H1 (cell line): ENCODE data around the gene CHST11. TPM values are rescaled to one million over a fixed set of nuclear protein-coding genes. Genes with fewer than 3 reads are reported as not detected.

Source experiments
- CTCF ChIA-PET: fragments of 300-600 bp; sonication (Branson Sonifier 250); formaldehyde crosslinking; loops from one replicate; lab custom pipeline; 2021; ENCODE audit not compliant: partially characterized antibody; lab: Charles Lee
- POLR2A ChIA-PET: fragments of 300-600 bp; sonication (Branson Sonifier 250); formaldehyde crosslinking; loops from one replicate; lab custom pipeline; 2021; ENCODE audit warnings: inconsistent platforms; ENCODE audit not compliant: partially characterized antibody; lab: Charles Lee
- DNase-seq, 2 experiments: peaks; one replicate each; pipeline versions ENCODE4 v3.0.0 to v3.0.0-alpha.2; 2010 to 2022; ENCODE audit warnings: low spot score in 2 of 2, low read depth in 1 of 2, mixed read lengths in 1 of 2
- FAIRE-seq: peaks from 2 replicates; lab custom pipeline; 2011; peaks lifted over from hg19 to GRCh38; lab: Jason Lieb, UNC
- H2AFZ ChIP-seq: 2 replicates; pipeline ENCODE4 v1.8.1; 2012; ENCODE audit warnings: low read length, inconsistent platforms
- H2AK5ac ChIP-seq: 2 replicates; pipeline ENCODE4 v1.6.1; 2013; ENCODE audit warnings: low read depth, low read length
- H2BK120ac ChIP-seq: replicated peaks from 2 replicates; pipeline ENCODE3; 2013; ENCODE audit warnings: low read depth, low read length, inconsistent platforms
- H2BK12ac ChIP-seq: 2 replicates; pipeline ENCODE4 v1.6.1; 2013; ENCODE audit warnings: low read depth, low read length
- H2BK15ac ChIP-seq: 2 replicates; pipeline ENCODE4 v1.6.1; 2013; ENCODE audit warnings: low read length
- H2BK20ac ChIP-seq: 2 replicates; pipeline ENCODE4 v1.6.1; 2013; ENCODE audit warnings: low read length
- H2BK5ac ChIP-seq: 2 replicates; pipeline ENCODE4 v1.6.1; 2013; ENCODE audit warnings: low read depth, low read length
- H3K14ac ChIP-seq: 2 replicates; pipeline ENCODE4 v1.6.1; 2013; ENCODE audit warnings: inconsistent platforms; ENCODE audit not compliant: insufficient read length
- H3K18ac ChIP-seq: 2 replicates; pipeline ENCODE4 v1.6.1; 2013; ENCODE audit warnings: low read length; ENCODE audit errors: extremely low read depth
- H3K23ac ChIP-seq: 2 replicates; pipeline ENCODE4 v1.6.1; 2013; ENCODE audit warnings: inconsistent platforms; ENCODE audit not compliant: insufficient read length
- H3K23me2 ChIP-seq: 2 replicates; pipeline ENCODE4 v1.6.1; 2013; ENCODE audit warnings: low read depth, low read length
- H3K27ac ChIP-seq: 2 replicates; pipeline ENCODE4 v1.6.1; 2011; ENCODE audit warnings: low read depth, low read length, inconsistent platforms
- H3K27me3 ChIP-seq, 4 experiments: replicated peaks in 1 of 4; 1 replicate in 1 of 4; 2 replicates in 3 of 4; pipeline versions ENCODE4 v1.6.1 to v1.8.1; 2011 to 2013; ENCODE audit warnings: low read length in 3 of 4, mild to moderate bottlenecking in 3 of 4, inconsistent platforms in 2 of 4, mixed read lengths in 2 of 4, moderate library complexity in 1 of 4; ENCODE audit not compliant: control insufficient read depth in 3 of 4, insufficient read depth in 3 of 4; ENCODE audit errors: extremely low read depth in 1 of 4
- H3K36me3 ChIP-seq, 4 experiments: 2 replicates each; pipeline versions ENCODE4 v1.6.1 to v1.8.1; 2011 to 2013; ENCODE audit warnings: mild to moderate bottlenecking in 4 of 4, low read length in 3 of 4, moderate library complexity in 2 of 4, control low read depth in 1 of 4, inconsistent platforms in 1 of 4; ENCODE audit not compliant: insufficient read depth in 4 of 4, control insufficient read depth in 2 of 4
- H3K4ac ChIP-seq: replicated peaks from 2 replicates; pipeline ENCODE3; 2013; ENCODE audit warnings: low read length, low read depth, mixed read lengths, inconsistent platforms; ENCODE audit not compliant: insufficient read length
- H3K4me1 ChIP-seq, 4 experiments: replicated peaks in 1 of 4; 1 replicate in 1 of 4; 2 replicates in 3 of 4; pipeline versions ENCODE4 v1.6.1 to v1.8.1; 2011 to 2013; ENCODE audit warnings: low read length in 3 of 4, inconsistent platforms in 2 of 4, mixed read lengths in 1 of 4; ENCODE audit not compliant: insufficient read depth in 4 of 4, control insufficient read depth in 3 of 4
- H3K4me2 ChIP-seq, 2 experiments: 2 replicates each; pipeline versions ENCODE4 v1.6.1 to v1.8.1; 2011 to 2013; ENCODE audit warnings: low read depth in 2 of 2, low read length in 2 of 2, control low read depth in 1 of 2, inconsistent platforms in 1 of 2, mild to moderate bottlenecking in 1 of 2; ENCODE audit not compliant: insufficient read depth in 1 of 2
- H3K4me3 ChIP-seq, 4 experiments: fragments of 200-600, 300-600 bp in 1 of 4; sonication (generic), shearing (Covaris generic), sonication (Bioruptor Twin) in 1 of 4; 2 replicates each; pipeline versions ENCODE4 v1.5.1 to v1.8.1; 2011 to 2016; ENCODE audit warnings: low read length in 4 of 4, low read depth in 3 of 4, control low read depth in 2 of 4, inconsistent platforms in 2 of 4, mild to moderate bottlenecking in 2 of 4, mixed read lengths in 1 of 4, moderate library complexity in 1 of 4; ENCODE audit not compliant: insufficient read depth in 2 of 4; ENCODE audit errors: extremely low read depth in 1 of 4
- H3K56ac ChIP-seq: replicated peaks from 2 replicates; pipeline ENCODE3; 2013; ENCODE audit warnings: low read depth, mild to moderate bottlenecking, mixed read lengths, low read length, inconsistent platforms; ENCODE audit not compliant: insufficient read length
- H3K79me1 ChIP-seq: 2 replicates; pipeline ENCODE4 v1.6.1; 2013; ENCODE audit warnings: low read depth, low read length, control low read depth
- H3K79me2 ChIP-seq, 2 experiments: 2 replicates each; pipeline versions ENCODE4 v1.6.1 to v1.8.1; 2012 to 2013; ENCODE audit warnings: low read length in 2 of 2, mild to moderate bottlenecking in 2 of 2, inconsistent platforms in 1 of 2; ENCODE audit not compliant: insufficient read depth in 2 of 2, control insufficient read depth in 1 of 2
- H3K9ac ChIP-seq, 4 experiments: replicated peaks in 1 of 4; 1 replicate in 1 of 4; 2 replicates in 3 of 4; pipeline versions ENCODE4 v1.6.1 to v1.8.1; 2011 to 2013; ENCODE audit warnings: low read depth in 3 of 4, low read length in 3 of 4, control low read depth in 2 of 4, mild to moderate bottlenecking in 2 of 4, moderate library complexity in 2 of 4, inconsistent platforms in 1 of 4; ENCODE audit errors: extremely low read depth in 1 of 4
- H3K9me3 ChIP-seq, 2 experiments: 2 replicates each; pipeline versions ENCODE4 v1.6.1 to v1.8.1; 2012 to 2013; ENCODE audit warnings: mild to moderate bottlenecking in 2 of 2, moderate library complexity in 2 of 2, control low read depth in 1 of 2, inconsistent platforms in 1 of 2, low read depth in 1 of 2, low read length in 1 of 2, mixed read lengths in 1 of 2; ENCODE audit not compliant: insufficient read depth in 2 of 2
- H4K20me1 ChIP-seq, 2 experiments: replicated peaks in 1 of 2; 2 replicates each; pipeline versions ENCODE3 to v1.8.1; 2011 to 2013; ENCODE audit warnings: inconsistent platforms in 2 of 2, low read length in 2 of 2, mild to moderate bottlenecking in 1 of 2; ENCODE audit not compliant: insufficient read depth in 2 of 2, control insufficient read depth in 1 of 2
- H4K5ac ChIP-seq: 2 replicates; pipeline ENCODE4 v1.6.1; 2013; ENCODE audit warnings: low read length, low read depth, mixed read lengths, inconsistent platforms; ENCODE audit not compliant: insufficient read length
- H4K8ac ChIP-seq: 2 replicates; pipeline ENCODE4 v1.8.0; 2013; ENCODE audit warnings: mild to moderate bottlenecking, moderate library complexity, low read length, inconsistent platforms; ENCODE audit not compliant: insufficient read depth; ENCODE audit errors: extremely low read depth
- H4K91ac ChIP-seq: replicated peaks from 2 replicates; pipeline ENCODE3; 2013; ENCODE audit warnings: low read length, mixed read lengths, inconsistent platforms; ENCODE audit not compliant: insufficient read length
- ASH2L ChIP-seq: fragments of 200-600, 300-600 bp; sonication (generic); IDR thresholded peaks from one replicate; pipeline ENCODE4 v1.7.1; 2017; ENCODE audit warnings: low read length
- CHD1 ChIP-seq: IDR thresholded peaks from 2 replicates; pipeline ENCODE4 v1.6.1; 2012; ENCODE audit warnings: low read depth, low read length, improper control_type of control experiment
- KDM5A ChIP-seq: fragments of 200-600 bp; IDR thresholded peaks from 2 replicates; pipeline ENCODE4 v1.7.1; 2012; ENCODE audit warnings: mild to moderate bottlenecking, low read length, inconsistent platforms, mixed read lengths
- POU5F1 ChIP-seq: IDR thresholded peaks from 2 replicates; pipeline ENCODE4 v1.6.1; 2011; ENCODE audit warnings: low read depth, mild to moderate bottlenecking, low read length, moderate library complexity
- SP4 ChIP-seq: IDR thresholded peaks from 2 replicates; pipeline ENCODE4 v1.6.1; 2012; ENCODE audit warnings: low read length, inconsistent platforms
- SUZ12 ChIP-seq: fragments of 200-600 bp; sonication (generic); IDR thresholded peaks from 2 replicates; pipeline ENCODE4 v1.6.1; 2012; ENCODE audit warnings: mild to moderate bottlenecking, inconsistent platforms, low read length, moderate library complexity, mixed read lengths
- WGBS, 2 experiments: shearing (Covaris generic) in 1 of 2; methylation state at CpG; one replicate each; pipeline versions ENCODE4 v1.1.6 to v1.1.7; 2013 to 2015; ENCODE audit warnings: low lambda C conversion rate in 2 of 2, mixed read lengths in 2 of 2, inconsistent platforms in 1 of 2, low coverage in 1 of 2, missing lambda C conversion rate in 1 of 2; ENCODE audit not compliant: insufficient replicate concordance in 2 of 2, insufficient coverage in 1 of 2, insufficient read length in 1 of 2; ENCODE audit errors: extremely low coverage in 1 of 2, missing lambda C conversion rate in 1 of 2; 5-methylcytosine and 5-hydroxymethylcytosine counted together
- polyA plus RNA-seq, 7 experiments: library from polyadenylated mRNA; depleted of rRNA in 3 of 7; stranded (reverse) in 5 of 7; unstranded in 2 of 7; fragments of >200 nt in 5 of 7; fragments of 200-250 nt in 2 of 7; gene quantifications; 1 replicate in 5 of 7; 2 replicates in 1 of 7; 4 replicates in 1 of 7; pipeline versions ENCODE4 v1.2.1 to v1.2.3, GENCODE V29; 2011 to 2013; ENCODE audit warnings: missing spikeins in 2 of 7, mixed read lengths in 2 of 7
- total RNA-seq: library from RNA; stranded (reverse); fragmentation: NEBNext Ultra II Directional; extraction: Animal tissue kit (Norgen Biotek cat#: 25700); gene quantifications from 2 replicates; pipeline ENCODE4 v1.2.1, GENCODE V29; 2021

The CHST11 gene
- total and polyA plus RNA-seq, 2 of the 8 experiments (the other 6 are each of a cell fraction or from before 2014, with no cell fraction given): 14.4 to 20.8 TPM

DNA sequence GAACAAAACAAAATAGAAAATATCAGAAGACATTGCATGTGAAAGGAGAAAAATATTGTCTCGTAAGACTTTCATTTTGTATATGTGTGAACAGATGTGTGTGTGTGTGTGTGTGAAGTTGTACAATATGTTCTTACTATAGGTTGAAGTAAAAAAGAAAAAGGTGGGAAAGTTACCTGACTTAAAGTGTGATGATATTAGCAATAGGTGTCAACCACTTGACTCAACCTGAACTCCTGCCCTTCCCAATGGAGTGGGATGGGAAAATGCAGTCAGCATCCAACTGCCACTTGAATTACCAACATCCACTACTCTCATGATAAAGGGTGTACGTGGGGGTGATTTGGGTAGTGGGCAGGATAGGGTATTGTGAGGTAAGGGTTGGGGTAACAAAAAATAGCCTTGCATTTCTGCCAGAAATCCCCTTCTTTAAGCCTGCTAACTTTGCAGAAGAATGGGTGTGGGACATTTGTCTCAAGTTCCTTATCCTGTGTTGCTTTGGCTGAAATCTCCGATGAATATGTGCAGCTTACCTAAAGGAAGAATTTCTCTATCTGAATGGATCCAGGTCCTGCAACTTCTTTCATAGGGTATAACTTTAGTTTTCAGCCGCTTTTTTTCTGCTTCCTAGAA is 181.6 kb downstream of the CHST11 start:
- WGBS, 2 experiments: 90% methylated on average over 4 of the region's 4 CpGs; no CpG with 5 or more reads in 1 of the 2 experiments
- H3K27me3 ChIP-seq: no peaks in the 10 kb centered on the region
- H2BK120ac ChIP-seq: no peak overlapping the region
- H3K14ac ChIP-seq: no peak overlapping the region
- H3K4me3 ChIP-seq: no peak overlapping the region
- no peak overlapping the region for H3K23ac ChIP-seq
- H2BK12ac ChIP-seq: no peak overlapping the region
- DNase-seq (no peak), FAIRE-seq (no peak)
- H3K79me2 ChIP-seq: no peaks in the 10 kb centered on the region
- H3K27ac ChIP-seq: no peak overlapping the region
- H3K9ac ChIP-seq: no peak overlapping the region
- TF ChIP-seq CHD1 (no peak), SP4 (no peak), ASH2L (no peak), POU5F1 (no peak), SUZ12 (no peak), KDM5A (no peak)
- H3K23me2 ChIP-seq: no peaks in the 10 kb centered on the region
- peaks cover 0 to 1% of the 10 kb centered on the region in 2 experiments for H4K20me1 ChIP-seq
- no peaks in the 10 kb centered on the region for H3K79me1 ChIP-seq
- ChIA-PET CTCF (interaction anchor here (1.0 to 2.3 kb wide), 4 partner anchors 12 to 29 kb away, joined by 3 to 10 read pairs (median 4); no protein-coding TSS in a partner anchor), POLR2A (no interaction called here)
- H3K4me1 ChIP-seq: no peaks in the 10 kb centered on the region
- no peak overlapping the region for H2BK15ac ChIP-seq
- no peak overlapping the region for H2AK5ac ChIP-seq
- H3K56ac ChIP-seq: no peak overlapping the region
- H3K4ac ChIP-seq: no peak overlapping the region
- no peak overlapping the region for H2AFZ ChIP-seq
- H3K18ac ChIP-seq: no peak overlapping the region
- H2BK20ac ChIP-seq: no peak overlapping the region
- H3K4me2 ChIP-seq: no peak overlapping the region
- no peak overlapping the region for H4K5ac ChIP-seq
- H4K91ac ChIP-seq: no peak overlapping the region
- no peak overlapping the region for H2BK5ac ChIP-seq
- no peak overlapping the region for H4K8ac ChIP-seq
- H3K36me3 ChIP-seq: no peaks in the 10 kb centered on the region
- no peaks in the 10 kb centered on the region for H3K9me3 ChIP-seq
